Skin epidermis (tissue), 12 donors: ENCODE data around the gene ACOXL.

Source experiments
- H3K27ac ChIP-seq, 21 experiments: fragments of 200-600 bp; sonication (generic) in 11 of 21; one replicate each; pipeline ENCODE4 v1.5.0; 2020; ENCODE audit warnings: mild to moderate bottlenecking in 3 of 21, inconsistent platforms in 2 of 21, moderate library complexity in 2 of 21
- H3K4me3 ChIP-seq, 7 experiments: fragments of 200-600 bp; sonication (generic) in 2 of 7; one replicate each; pipeline ENCODE4 v1.5.0; 2020; ENCODE audit warnings: inconsistent platforms in 2 of 7, mild to moderate bottlenecking in 2 of 7, moderate library complexity in 1 of 7

Gene ACOXL

DNA sequence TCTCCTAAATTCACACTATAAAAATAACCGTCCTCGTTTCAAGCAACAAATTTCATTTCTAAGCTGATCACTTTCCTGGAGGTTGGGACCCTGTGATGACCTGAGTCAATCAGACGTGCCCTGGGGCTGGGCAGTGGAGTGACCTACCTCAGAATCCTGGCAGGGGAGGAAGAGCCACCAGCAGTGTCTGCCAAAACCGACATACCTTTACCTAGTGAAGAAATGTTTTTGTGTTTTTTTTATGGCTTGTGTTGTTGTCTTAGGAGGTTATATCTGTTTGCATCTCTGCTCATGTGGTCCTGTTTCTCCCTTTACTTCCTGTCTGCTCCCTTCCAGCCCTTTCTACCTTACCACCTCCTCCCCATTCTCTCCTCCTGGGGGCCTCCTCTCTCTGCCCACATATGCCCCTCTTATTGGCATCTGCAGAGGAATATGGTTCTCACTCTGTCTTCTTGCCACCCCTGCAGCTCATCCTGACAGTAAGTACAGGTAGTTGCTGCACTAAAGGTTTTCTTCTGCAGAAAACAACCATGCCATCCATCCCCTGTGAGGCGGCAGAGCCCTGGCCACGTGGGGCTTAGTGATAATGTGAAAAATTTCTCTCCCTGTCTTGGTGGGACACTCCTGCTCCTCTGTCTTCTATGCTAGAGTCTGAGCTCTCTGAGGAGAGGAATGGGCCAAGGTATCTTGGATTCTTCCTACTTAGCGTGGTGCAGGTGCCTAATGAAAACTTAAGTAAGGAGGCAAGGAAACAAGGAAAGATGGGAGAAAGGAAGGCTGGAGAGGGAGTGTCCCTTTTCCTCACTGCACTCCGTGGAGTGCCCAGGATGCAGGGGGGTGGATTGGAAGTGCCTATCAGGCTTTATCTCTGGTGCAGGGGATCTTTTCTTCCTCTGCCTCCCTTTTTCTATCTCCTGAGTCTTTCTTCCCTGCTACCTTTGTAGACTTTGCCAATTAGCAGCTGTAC is 15.4 kb downstream of the ACOXL start:
- H3K4me3 ChIP-seq = no peak overlapping the region

DNA sequence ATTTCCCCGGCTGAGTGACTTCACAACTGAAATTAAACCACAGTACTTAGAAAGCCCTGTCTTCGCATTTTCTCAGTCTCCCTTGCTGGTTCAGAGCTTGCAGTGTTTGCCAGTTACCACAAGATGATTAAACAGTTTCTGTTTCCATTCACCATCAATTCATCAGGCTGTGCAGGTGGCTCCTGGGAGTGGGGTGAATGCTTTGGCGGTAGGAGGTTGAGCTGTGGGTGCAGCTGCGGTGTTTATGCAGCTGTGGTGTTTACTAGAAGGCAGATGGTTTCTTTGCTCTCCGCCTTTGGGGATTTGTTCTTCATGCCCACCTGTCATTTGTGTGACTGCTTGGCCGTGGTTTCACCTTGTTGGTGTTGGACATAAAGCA is 16.1 kb downstream of the ACOXL start:
- Histone ChIP-seq H3K4me3 (no peak overlapping the region), H3K27ac (no peak overlapping the region)

More for the DNA sequence above, 15.4 kb downstream of the ACOXL start:
- H3K27ac ChIP-seq = no peak overlapping the region

DNA sequence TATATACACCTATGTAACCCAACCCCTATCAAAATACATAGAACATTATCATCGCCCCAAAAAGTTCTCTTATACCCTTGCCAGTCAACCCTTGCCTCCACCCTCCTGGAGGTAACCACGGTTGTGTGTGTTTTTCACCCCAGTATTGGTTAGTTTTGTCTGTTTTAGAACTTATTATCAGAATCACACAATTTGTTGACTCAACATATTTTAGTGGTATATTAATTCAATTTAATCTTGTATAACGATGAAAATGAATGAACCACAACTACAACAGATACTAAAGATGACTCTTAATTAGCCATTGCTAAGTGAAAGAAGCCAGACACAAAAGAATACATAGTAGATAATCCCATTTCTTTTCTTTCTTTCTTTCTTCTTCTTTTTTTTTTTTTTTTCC is 19.3 kb downstream of the ACOXL start:
- H3K4me3 ChIP-seq = no peak overlapping the region
- H3K27ac ChIP-seq = no peak overlapping the region

DNA sequence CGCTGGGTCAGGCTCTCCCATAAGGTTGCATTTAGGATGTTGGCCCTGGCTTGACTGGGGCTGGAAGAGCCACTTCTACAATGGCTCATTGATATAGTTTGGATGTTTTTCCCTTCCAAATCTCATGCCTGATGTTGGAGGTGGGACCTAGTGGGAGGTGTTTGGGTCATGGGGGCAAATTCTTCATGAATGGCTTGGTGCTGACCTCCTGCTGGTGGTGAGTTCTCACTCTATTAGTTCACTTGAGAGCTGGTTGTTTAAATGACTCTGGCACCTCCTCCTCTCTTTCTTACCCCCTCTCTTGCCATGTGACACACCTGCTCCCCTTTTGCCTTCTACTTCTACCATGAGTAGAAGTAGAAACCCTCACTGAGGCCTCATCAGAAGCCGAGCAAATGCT is 20.5 kb downstream of the ACOXL start:
- no peak overlapping the region for H3K4me3 ChIP-seq

DNA sequence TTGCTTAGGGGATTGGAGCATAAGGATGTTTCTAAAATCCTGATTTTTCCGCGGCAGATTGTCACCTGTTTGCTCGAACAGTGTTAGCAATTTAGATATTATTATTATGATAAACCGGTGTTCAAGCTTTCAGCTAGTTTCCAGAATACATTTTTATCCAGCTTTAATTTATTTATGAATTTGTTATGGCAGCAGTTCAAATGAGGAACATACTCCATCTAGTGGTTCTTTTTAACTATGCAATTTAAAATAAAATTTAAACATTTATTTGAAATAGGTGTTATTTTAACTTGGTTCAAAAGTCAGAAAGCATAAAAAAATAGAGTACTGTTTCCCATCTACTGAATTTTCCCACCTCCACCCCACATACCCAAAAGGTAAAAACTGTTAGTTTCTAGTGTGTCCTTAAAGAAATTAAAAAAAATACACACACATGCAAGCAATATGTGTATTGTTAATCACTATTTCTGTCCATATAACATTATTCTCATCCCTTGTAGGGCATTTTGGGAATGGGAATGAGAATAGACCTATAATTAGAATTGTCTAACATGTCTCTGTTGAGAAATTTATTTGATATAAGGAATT is 23.2 kb downstream of the ACOXL start:
- no peak overlapping the region for H3K27ac ChIP-seq

More for the DNA sequence above, 20.5 kb downstream of the ACOXL start:
- no peak overlapping the region for H3K27ac ChIP-seq

DNA sequence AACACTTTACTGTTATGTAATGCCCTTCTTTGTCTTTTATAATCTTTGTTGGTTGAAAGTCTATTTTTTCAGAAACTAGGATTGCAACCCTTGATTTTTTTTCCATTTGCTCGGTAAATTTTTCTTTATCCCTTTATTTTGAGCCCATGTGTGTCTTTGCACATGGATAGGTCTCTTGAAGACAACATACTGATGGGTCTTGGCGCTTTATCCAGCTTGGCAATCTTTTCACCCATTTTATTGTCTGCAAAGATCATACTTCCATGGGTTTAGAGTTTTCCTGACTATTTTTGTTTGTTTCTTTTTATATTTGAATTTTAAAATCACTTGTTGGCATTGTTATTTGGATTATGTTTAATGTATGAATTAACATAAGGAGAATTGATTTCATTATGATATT is 27.0 kb downstream of the ACOXL start:
- Histone ChIP-seq H3K4me3 (no peak overlapping the region), H3K27ac (no peak overlapping the region)

More for the DNA sequence above, 23.2 kb downstream of the ACOXL start:
- no peak overlapping the region for H3K4me3 ChIP-seq

DNA sequence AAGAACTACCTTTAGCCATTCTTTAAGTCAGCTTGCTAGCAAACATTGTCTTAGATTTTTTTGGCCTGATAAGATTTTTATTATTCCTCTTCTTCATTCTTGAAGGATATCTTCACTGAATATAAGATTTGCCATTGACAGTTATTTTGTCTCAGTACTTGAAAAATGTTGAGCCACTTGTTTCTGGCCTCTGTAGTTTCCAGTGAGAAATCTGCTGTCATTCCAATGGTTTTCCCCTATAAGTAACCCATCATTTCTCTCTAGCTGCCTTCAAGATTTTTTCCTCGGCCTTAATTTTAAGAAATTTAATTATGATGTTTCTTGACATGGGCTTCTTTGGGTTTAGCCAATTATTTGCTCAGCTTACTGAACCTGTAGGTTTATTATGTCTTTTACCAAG is 32.6 kb downstream of the ACOXL start:
- H3K27ac ChIP-seq = no peak overlapping the region
- no peak overlapping the region for H3K4me3 ChIP-seq

DNA sequence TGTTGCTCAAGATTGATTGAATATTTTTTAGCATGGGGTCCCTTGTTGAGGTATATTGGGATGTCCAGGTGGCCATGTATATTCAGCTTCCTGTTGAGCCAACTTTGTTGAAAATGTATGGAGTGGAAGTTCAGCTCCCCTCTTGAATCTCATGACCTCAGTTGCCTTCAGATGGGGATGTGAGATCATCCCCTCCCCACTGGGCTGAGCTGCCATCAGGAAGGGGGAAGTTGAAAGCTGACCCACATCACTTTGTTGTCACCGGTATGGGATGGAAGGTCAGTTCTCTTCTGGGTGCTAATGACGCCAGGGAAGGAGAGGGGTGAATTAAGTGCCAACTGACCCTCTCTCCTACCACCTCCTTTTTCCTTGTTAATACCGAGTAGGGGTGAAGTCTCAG is 33.9 kb downstream of the ACOXL start:
- H3K4me3 ChIP-seq = no peak overlapping the region
- no peak overlapping the region for H3K27ac ChIP-seq

DNA sequence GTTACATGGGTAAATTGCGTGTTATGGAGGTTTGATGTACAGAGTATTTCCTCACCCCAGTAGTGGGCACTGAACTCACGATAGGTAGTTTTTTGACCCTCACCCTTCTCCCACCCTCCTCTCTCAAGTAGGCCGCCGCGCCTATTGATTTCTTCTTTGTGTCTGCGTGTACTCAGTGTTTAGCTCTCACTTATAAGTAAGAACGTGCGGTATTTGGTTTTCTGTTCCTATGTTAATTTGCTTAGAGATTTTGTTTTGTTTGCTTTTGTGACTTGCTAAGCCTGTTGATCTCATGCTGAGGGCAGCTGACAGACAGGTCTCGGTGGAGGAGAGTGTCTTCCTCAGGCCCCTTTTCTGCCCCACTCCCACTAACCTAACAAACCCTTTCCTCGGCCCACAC is 36.2 kb downstream of the ACOXL start:
- Histone ChIP-seq H3K4me3 (no peak overlapping the region), H3K27ac (no peak overlapping the region)

DNA sequence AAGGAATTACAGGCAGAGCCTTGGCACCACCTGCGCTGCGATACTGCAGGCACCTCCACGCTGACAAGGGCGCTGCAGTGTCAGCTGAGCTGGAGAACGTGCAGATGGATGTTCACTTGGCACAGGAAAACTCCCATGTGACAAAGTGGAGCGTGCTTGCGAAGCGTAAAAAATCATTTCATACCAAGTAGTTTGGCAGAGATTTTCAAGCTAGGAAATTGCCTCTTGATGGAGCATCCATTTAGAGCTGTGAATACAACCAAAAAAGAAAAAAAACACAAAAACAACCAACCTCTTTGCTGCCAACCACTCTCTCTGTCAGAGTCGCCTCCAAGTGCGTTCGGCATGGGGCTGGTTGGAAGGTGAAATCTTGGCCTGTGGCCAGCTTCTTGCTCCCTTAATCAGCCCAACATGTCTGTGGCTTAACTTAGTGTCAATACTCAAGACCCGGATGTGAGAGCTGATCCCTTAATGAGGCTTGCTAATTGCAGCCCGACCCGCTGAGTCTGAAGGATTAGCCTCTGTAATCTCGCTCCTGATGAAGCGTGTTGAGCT is 38.1 kb downstream of the ACOXL start:
- peak overlapping the region in 6 of 21 experiments; percentile 5 to 75 (median 18) for H3K27ac ChIP-seq
- H3K4me3 ChIP-seq = no peak overlapping the region

DNA sequence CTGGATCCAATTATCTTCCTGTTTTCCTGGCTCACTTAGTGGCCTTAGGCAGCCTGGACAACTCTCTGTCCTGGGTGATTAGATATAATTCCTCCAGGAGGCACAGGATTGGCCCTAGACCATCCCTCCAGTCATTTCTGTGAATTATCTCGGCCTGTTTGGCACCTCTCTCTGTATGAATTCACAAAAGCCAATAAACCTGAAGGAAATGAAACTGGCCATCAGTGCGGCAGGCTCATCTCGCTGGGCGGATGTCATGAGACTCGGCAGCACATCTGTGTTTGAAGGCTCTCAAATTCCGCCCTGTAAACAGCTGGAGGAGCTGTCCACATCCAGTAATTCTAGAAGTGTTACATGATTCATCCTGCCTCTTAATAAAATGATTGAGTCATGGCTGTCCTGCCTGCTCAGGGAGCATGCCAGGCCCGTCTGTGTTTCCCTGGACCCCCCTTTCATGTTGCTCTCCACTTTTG is 38.6 kb downstream of the ACOXL start:
- Histone ChIP-seq H3K4me3 (peak overlapping the region in 1 of 7 experiments; percentile 5), H3K27ac (peak overlapping the region in 6 of 21 experiments; percentile 5 to 75 (median 18))

DNA sequence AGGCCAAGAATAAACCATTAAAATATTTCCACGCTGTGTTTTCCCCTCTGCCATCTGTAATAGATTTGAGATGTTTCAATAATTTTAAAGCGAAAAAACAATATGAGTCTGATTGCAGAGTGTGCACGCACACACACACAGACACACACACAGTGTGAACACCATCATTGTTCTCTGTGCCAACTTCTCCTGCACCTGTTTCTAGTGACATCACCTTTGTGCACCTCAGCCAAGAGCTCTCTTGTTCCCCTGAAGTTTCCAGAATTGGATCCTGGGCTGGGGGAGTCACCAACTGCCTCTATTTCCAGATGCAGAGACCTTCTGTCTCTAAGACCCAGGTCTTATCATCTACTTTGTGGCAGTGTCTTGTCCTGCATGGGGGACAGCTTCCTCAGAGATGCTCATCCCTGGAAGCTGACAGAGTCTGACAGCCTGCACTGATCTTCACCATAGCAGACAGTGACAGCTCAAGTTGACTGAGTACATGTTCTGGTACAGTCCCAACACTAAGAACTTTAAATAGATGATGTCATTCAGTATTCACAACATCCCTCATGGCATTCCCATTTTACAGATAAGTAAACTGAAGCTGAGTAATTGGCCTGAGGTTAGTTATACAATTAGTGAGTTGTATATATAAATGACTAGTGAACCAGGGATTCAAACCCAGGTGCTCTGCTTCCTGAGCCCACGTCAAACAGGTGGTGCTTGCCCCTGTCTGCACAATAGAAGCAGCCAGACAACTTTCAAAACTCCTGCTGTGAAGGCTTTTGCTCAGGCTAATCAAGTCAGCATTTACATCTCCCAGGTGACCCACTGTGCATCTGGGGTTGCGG is 39.4 kb downstream of the ACOXL start:
- Histone ChIP-seq H3K4me3 (no peak overlapping the region), H3K27ac (no peak overlapping the region)

DNA sequence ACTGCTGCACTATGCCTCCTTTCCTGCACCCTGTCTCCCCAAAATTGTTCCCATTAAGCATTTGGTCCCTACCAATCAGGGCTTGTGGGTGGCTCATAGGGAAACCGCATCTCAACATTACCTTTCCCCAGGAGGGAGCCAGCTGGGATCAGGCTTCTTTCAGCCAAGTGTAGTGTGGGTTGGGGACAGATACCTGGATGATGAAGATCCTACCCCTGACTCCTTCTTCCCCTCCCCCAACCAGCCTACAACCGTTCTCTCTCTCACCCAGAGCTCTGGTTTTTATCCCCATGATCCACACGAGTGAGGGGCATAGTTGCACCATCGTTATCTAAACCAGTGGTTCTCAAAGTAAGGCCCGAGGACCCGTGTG is 40.0 kb downstream of the ACOXL start:
- H3K27ac ChIP-seq = no peak overlapping the region
- no peak overlapping the region for H3K4me3 ChIP-seq

DNA sequence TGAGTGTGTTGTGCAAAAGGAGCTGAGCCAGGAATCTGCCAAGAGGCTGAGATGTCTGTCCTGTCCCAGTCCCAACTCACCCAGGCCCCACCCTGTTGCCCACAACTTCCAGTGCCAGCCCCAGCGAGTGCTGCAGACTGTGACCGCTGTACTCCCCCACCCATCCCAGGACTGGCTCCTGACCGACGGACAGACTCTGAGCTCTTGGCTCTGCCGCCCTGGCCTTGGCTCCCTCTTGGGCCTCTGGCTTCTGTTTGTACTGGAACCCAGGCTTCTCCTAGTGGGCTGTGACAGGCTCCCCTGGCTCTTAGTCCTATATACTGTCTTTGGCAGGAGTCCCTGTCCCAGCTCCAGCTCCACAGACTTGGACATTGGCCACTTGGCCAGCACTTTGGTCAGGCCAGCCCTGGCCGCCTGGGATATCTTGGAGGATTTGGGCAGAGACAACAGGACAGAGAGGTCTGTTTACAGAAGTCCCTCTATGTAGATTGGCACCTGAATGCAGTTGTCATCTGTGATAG is 41.1 kb downstream of the ACOXL start:
- Histone ChIP-seq H3K4me3 (no peak overlapping the region), H3K27ac (no peak overlapping the region)

DNA sequence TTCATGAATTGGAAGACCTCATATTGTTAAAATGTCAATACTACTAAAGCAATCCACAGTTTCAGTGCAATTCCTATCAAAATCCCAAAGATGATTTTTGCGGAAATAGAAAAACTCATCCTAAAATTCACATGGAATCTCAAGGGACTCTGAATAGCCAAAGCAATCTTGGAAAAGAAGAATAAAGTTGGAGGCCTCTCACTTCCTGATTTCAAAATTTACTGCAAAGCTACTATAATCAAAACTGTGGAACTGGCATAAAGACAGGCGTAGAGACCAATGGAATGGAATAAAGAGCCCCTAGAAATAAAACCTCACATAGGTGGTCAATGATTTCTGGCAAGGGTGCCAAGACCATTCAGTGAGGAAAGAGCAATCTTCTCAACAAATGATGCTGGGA is 42.3 kb downstream of the ACOXL start:
- Histone ChIP-seq H3K27ac (no peak overlapping the region), H3K4me3 (no peak overlapping the region)

DNA sequence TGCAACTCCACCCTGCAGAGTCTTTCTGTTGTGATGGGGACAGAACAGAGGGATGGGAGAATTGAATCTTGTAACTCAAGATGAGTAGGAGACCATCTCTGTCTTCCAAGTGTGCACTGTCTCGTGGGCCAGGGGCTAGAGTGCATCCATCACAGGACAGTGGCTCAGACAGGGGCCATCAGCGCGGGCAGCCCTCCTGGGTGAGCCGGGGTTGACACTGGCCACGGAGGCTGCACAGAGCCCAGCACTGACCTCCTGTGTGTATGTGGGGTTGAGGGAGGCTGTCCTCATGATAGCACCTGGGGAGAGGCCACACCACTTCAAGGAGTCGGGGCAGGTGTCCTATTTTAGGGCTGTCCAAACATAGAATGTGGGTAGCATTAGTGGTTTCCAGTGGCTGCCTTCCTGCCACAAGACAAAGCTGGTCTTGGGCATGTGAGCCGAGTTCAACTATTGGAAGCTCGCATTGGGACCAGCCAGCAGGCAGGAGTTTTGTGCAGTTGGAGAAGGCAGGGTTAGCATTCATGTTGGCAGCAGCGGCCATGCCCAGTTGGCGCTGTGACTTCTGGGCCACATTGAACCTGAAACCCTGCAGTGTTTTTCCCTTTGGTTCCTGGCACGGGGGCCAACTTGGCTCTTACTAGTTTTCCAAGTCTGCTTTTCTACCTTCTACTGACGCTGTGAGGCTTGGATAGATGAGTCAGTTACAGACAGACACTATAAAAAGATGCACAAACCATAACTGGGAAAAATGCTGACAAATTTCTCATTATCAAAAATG is 45.3 kb downstream of the ACOXL start:
- H3K27ac ChIP-seq = no peak overlapping the region
- H3K4me3 ChIP-seq = no peak overlapping the region

DNA sequence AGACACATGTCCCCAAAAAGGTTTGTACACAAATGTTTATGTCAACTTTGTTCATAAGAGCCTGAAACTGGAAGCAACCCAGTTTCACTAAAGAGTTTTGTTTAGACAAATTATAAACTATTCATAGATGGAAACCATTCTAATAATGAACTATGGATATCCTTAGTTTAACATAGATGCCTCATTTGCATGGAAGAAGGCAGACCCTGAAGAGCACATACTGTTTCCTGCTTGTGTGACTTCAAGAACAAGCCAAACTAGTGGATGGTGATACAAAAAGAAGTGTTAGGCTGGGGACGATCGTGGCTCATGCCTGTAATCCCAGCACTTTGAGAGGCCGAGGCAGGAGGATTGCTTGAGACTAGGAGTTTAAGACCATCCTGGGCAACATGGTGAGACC is 48.1 kb downstream of the ACOXL start:
- no peak overlapping the region for H3K4me3 ChIP-seq
- H3K27ac ChIP-seq = no peak overlapping the region

DNA sequence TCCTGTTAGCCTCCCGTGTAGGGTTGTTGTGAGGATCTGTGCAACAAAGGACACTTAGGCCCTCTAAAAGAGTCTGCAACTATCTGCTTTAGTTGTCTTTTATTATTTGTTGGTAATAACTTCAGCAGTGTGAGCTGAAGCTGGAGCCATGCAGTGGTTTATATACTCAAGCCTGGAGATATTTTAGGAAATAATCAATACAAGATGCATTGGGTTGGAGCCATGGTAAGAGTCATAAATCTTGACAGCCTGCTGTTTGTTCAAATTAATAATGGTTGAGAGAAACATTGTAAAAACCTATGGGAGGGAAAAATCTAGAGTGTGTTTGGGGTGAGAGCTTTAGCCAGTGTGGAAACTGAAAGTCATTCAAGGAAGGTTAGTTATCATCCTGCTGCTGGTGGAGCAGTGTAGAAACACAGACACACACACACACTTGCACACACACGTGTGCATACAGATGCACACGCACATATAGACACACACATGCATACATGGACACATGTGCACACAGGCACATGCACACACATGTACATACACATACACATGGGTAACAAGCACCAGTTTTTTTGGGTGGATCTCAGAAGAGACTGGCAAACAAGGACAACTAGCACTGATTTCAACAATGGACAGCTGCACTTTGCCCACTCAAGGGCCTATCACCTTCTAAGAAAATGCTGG is 51.0 kb downstream of the ACOXL start:
- Histone ChIP-seq H3K4me3 (no peak overlapping the region), H3K27ac (no peak overlapping the region)
